ENCODE results near the gene UCHL1.

UCHL1 gene
- 0.06 to 2.0 reads per million in 2 experiments for total RNA-seq

DNA sequence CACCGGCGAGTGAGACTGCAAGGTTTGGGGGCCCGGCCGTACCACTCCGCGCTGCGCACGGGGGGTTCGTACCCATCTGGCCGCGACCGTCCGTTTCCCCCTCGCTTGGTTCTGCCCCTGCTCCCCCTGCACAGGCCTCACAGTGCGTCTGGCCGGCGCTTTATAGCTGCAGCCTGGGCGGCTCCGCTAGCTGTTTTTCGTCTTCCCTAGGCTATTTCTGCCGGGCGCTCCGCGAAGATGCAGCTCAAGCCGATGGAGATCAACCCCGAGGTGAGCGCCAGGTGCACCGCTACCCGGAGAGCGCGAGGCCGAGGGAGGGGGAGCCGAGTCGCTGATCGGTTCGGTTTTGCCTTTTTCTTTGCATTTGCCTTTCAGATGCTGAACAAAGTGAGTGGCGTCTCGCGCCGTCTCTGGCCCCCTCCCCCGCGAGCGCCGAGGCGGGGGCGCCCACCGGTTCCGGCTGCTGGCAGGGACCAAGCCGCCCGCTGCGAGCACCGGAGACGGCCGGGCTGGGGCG lies at the start of gene UCHL1:
Gene UCHL1 (plus strand): TSS at position 189 of the 517 bp plus-strand sequence. CDS start 49 bp downstream, at position 238.
- DNase-seq (ENCODE audit: low read depth) = no peak

DNA sequence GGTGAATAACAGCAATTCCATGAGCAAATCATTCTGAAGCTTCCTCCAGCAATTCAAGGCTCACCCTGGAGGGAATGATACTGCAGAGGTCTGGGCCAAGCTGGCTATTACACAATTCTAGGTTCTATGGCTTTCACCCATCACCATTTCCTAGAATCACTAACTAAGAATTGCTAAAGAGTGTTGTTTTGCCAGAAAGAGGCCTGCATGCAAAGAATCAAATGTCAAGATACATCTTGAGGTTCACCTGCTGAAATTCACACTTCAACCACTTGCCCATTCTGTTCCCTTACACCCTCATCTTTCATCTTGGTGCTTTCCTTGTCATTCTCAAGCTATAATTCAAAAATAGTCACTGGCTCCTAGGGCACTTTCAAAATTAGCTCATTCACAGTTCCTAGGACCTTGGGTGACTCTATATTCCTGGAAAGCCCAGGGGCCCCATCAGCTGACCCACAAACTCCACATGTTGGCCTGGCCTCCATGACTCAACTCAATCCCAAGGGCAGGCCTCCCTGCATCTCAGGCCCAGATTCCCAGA lies 49.4 kb upstream of the UCHL1 start:
- no peak for DNase-seq (ENCODE audit: low read depth)

DNA sequence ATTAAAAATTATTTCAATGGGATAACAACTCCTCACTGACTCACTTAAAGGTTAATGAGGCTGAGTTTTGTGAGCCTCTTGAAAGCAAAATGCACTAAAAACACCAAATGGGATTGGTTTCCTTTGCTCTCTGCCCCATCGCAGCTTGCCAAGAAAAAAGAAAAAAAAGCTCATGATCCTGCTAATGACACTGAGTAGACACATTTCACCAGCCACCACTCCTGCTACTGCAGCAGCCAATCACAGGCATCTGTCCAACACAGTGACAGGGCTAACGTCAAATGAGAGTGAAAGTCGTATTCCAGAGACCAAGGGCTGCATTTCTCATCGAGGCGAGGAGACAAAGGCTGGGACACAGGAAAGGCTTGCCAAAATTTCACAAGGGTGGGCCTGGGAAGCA lies 47.5 kb upstream of the UCHL1 start:
- no peak for DNase-seq (ENCODE audit: low read depth)

- no peak for DNase-seq (ENCODE audit: low read depth)
These were observed 46.8 kb upstream of the UCHL1 start for GRCh38 chr4:41209901-41210300.

DNA sequence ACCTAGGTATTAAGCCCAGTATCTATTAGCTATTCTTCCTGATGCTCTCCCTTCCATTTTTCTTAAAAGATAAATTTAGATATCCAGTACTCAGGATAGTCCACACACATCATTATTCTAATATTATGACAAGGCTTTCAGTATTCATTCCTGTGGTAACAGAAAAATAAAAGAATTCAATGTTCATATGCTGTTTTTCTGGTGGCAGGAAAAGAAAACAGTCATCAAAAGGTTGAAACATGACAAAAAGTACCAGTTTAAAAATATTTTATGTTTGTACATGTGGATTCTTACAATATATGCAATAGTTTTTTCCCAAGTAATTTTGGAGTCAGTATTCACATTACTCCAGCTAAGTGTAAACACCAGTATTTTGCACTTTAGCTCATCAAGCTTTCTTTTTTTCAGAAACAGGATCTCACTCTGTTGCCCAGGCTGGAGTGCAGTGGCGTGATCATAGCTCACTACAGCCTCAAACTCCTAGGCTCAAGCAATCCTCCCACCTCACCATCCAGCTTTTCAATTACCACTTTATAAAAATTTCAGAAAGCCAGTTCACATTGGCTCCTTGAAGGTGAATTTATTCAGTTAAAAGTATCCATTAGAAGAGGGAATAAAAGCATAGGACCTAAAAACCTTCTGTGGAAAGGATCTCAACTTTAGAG lies 44.6 kb upstream of the UCHL1 start:
- no peak for DNase-seq (ENCODE audit: low read depth)

GRCh38 chr4:41212616-41213203 lies 44.0 kb upstream of the UCHL1 start:
- DNase-seq (ENCODE audit: low read depth) = no peak

GRCh38 chr4:41213625-41214135 lies 43.0 kb upstream of the UCHL1 start:
- no peak for DNase-seq (ENCODE audit: low read depth)

GRCh38 chr4:41214136-41214824 lies 42.4 kb upstream of the UCHL1 start, which contains the start of gene APBB2:
TSS of gene APBB2 (minus strand) at chr4:41214542. CDS start at chr4:41033254, 181,288 bp downstream.
- DNase-seq (ENCODE audit: low read depth) = peak; percentile 15

DNA sequence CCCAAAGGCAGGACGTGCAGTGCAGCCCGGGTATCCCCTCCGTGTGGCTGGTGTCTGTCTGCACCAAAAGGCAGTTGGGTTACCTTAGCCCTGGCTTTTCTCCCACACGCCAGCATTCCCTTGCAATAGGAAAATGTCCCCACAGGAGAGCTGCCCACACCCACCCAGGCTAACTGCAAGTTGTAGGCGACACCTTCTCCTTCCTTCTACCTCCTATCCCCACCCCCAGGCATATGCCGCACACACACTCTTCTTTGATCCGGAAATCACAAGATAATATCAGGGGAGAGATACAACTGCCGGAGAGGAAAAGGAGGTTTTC lies 41.9 kb upstream of the UCHL1 start:
- DNase-seq (ENCODE audit: low read depth) = no peak

DNA sequence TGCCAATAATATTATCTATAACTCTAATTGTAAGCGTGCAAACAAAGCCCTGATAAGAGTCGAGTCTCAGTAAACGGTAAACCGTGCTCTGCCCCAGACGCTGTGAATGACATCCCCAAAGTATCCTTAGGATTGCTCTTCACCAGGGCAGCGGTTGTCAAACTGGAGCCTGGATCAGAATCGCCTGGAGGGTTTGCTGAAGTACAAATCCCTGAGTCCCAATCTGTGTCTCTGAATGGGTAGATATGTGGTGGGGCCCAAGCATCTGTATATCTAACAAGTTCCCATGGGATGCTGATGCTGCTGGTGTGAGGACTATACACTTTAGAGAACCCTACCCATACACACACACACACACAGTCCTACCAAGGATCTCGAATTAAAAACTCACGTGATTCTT lies 41.6 kb upstream of the UCHL1 start:
- DNase-seq (ENCODE audit: low read depth) = no peak

DNA sequence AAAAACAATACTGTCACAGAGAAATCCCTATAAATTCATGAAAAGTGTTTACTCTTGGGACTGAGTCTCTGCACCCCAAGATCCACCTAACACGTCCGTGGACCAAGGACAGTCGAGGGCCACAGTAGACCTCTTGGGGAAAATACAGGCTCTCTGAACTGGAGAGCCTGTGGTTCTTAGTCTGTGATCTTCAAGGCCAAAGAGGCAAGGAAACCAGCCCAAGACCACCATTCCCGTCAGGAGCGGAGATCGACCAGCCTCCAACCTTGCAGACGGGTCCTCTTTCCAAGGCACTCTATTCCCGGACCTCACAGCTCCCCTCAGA lies 40.8 kb upstream of the UCHL1 start:
- DNase-seq (ENCODE audit: low read depth) = no peak

GRCh38 chr4:41216294-41217019 lies 40.3 kb upstream of the UCHL1 start:
- DNase-seq (ENCODE audit: low read depth) = peak; percentile 22

DNA sequence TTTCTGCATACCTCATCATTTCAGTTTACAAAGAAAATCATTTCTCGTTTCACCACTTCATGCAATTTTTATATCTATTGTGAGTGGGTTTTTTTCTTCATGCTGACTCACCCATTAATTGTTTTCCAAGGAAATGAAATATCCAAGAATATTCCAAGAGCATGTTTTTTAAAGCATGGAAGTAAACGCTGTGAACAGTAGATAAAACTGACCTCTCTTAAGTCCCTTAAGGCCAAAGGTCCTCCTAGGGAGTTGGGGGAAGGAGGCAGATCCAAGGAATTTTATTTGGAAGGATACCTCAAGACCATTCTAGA lies 39.8 kb upstream of the UCHL1 start:
- no peak for DNase-seq (ENCODE audit: low read depth)

DNA sequence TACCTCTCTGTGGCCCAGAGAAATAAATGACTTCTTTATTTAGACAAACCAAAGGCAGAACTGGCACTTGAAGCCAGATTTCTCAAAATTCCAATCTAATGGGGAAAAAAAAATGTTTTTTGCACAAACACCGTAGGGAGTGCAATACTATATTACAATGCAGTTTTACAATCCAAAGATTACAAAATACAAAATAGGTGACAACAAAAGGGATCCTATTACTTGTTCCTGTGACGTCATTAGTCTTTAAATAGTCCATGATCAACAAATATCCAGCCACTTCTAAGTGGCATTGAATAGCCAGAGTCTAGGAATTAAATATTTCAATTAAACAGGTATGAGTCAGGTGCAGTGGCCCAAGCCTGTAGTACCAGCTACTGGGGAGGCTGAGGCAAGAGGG lies 39.4 kb upstream of the UCHL1 start:
- no peak for DNase-seq (ENCODE audit: low read depth)

DNA sequence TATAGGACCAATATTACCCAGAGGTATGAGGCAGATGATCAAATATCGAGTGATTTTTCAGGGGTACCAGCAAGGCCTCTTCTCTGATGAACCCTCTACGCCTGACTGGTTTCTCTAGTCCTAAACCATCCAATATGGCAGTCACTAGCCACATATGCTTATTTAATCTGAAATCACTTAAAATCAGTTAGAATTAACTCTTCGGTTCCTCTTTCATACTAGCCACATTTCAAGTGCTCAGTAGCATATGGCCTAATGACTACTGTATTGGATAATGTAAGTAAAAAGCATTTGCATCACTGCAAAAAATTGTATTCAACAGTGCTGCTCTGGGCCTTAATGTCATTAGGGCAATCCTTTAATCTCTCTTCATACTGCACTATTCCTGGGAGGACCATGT lies 38.0 kb upstream of the UCHL1 start:
- DNase-seq (ENCODE audit: low read depth) = no peak

DNA sequence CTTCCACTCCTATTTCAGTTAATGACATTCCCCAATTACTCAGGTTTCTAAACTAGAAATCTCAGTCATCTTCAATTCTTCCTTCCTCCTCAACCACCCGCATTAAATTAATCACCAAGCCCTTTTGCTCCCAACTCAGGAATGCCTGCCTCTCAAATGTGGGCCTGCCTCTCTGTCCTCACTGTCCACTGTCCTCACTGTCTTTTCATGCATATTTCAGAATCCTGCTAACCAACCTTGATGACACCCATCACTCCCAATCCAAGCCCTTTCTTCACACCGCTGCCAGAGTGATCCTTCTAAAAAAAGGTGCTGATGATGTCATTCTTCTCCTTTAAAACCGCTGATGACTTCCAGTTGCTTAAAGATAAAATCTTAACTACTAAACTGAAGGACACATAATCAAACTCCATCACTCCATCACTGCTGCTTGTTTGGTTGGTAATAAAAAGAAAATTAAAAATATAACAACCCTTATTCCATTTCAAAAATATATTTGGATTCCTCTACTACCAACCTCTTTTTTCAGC lies 37.2 kb upstream of the UCHL1 start:
- DNase-seq (ENCODE audit: low read depth) = no peak

GRCh38 chr4:41221850-41222645 lies 34.7 kb upstream of the UCHL1 start:
- no peak for DNase-seq (ENCODE audit: low read depth)

GRCh38 chr4:41227902-41228301 lies 28.8 kb upstream of the UCHL1 start:
- no peak for DNase-seq (ENCODE audit: low read depth)

DNA sequence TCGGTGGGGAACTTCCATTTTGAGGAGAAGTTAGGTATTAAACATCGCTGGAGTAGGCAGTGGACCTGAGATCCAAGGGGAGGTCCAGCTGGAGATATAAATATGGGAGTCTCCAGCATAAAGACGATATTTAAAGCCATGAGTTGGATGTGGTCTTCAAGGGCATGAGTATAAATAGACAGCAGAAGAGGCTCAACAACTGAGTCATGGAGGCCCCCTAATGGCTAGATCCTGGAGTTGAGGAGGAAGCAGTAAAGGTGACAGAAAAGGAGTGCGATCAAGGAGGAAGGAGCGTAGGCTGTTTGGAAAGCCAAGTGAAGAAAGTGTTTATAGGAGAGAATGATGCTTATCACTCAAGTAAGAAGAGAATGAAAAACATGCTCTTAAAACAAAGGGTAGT lies 24.3 kb upstream of the UCHL1 start:
- DNase-seq (ENCODE audit: low read depth) = no peak

GRCh38 chr4:41232856-41233255 lies 23.9 kb upstream of the UCHL1 start:
- no peak for DNase-seq (ENCODE audit: low read depth)

- no peak for DNase-seq (ENCODE audit: low read depth)
These were observed 20.7 kb upstream of the UCHL1 start for GRCh38 chr4:41236032-41236431.

Data from T follicular helper cell (primary cell).